HUES64 (cell line): ENCODE data around the gene TMEM184A.

Experiments
- H3K27ac ChIP-seq: 2 replicates; pipeline ENCODE4 v1.7.0; 2013; ENCODE audit warnings: low read depth, low read length, inconsistent platforms
- H3K27me3 ChIP-seq: 2 replicates; pipeline ENCODE4 v1.6.1; 2013; ENCODE audit warnings: mild to moderate bottlenecking, low read length; ENCODE audit not compliant: insufficient read depth
- H3K36me3 ChIP-seq: 2 replicates; pipeline ENCODE4 v1.6.1; 2013; ENCODE audit warnings: mild to moderate bottlenecking, low read length; ENCODE audit not compliant: insufficient read depth
- H3K4me1 ChIP-seq: 2 replicates; pipeline ENCODE4 v1.6.1; 2013; ENCODE audit warnings: mild to moderate bottlenecking, low read length, moderate library complexity; ENCODE audit not compliant: insufficient read depth
- H3K4me3 ChIP-seq: 2 replicates; pipeline ENCODE4 v1.5.1; 2013; ENCODE audit warnings: mild to moderate bottlenecking, low read length, moderate library complexity
- H3K9ac ChIP-seq: 2 replicates; pipeline ENCODE4 v1.6.1; 2013; ENCODE audit warnings: mild to moderate bottlenecking, low read depth, low read length
- H3K9me3 ChIP-seq: 2 replicates; pipeline ENCODE4 v1.6.1; 2013; ENCODE audit warnings: low read depth, low read length; ENCODE audit not compliant: insufficient read depth
- WGBS: fragments of 150-250, 120-280 bp; methylation state at CpG from one replicate; pipeline ENCODE4 v1.1.7; 2013; ENCODE audit warnings: missing lambda C conversion rate; 5-methylcytosine and 5-hydroxymethylcytosine counted together

Gene TMEM184A

GRCh38 chr7:1555046-1555812 is 776 bp downstream of the TMEM184A start:
- H3K36me3 ChIP-seq: no peaks in the 10 kb centered on the region
- H3K27me3 ChIP-seq: no peaks in the 10 kb centered on the region
- H3K9me3 ChIP-seq: no peaks in the 10 kb centered on the region
- H3K9ac ChIP-seq: peak overlapping the region; percentile 19; the same call in 1 of the 2 replicates
- 41% methylated on average over 35 of the region's 35 CpGs for WGBS
- peak overlapping the region; percentile 49 for H3K27ac ChIP-seq
- no peak overlapping the region for H3K4me3 ChIP-seq
- H3K4me1 ChIP-seq: peaks cover 11% of the 10 kb centered on the region

- Histone ChIP-seq H3K27me3 (no peaks in the 10 kb centered on the region), H3K27ac (no peak overlapping the region), H3K4me3 (no peak overlapping the region), H3K4me1 (peaks cover 11% of the 10 kb centered on the region), H3K36me3 (no peaks in the 10 kb centered on the region), H3K9ac (no peak overlapping the region), H3K9me3 (no peaks in the 10 kb centered on the region)
- 86% methylated on average over 20 of the region's 20 CpGs for WGBS
These were observed 1.5 kb downstream of the TMEM184A start for GRCh38 chr7:1554333-1555045.

- Histone ChIP-seq H3K9me3 (no peaks in the 10 kb centered on the region), H3K27me3 (no peaks in the 10 kb centered on the region), H3K27ac (no peak overlapping the region), H3K36me3 (no peaks in the 10 kb centered on the region), H3K4me1 (peaks cover 11% of the 10 kb centered on the region), H3K4me3 (no peak overlapping the region), H3K9ac (no peak overlapping the region)
- WGBS: 91% methylated on average over 28 of the region's 28 CpGs
These were observed 2.3 kb downstream of the TMEM184A start for GRCh38 chr7:1553512-1554210.

GRCh38 chr7:1552200-1552599 is 3.8 kb downstream of the TMEM184A start:
- H3K9me3 ChIP-seq: no peaks in the 10 kb centered on the region

GRCh38 chr7:1550846-1551155 is 5.2 kb downstream of the TMEM184A start:
- Histone ChIP-seq H3K9me3 (no peaks in the 10 kb centered on the region), H3K9ac (no peak overlapping the region), H3K36me3 (no peaks in the 10 kb centered on the region), H3K4me1 (peaks cover 7% of the 10 kb centered on the region), H3K27ac (no peak overlapping the region), H3K4me3 (no peak overlapping the region), H3K27me3 (no peaks in the 10 kb centered on the region)
- WGBS: 96% methylated on average over 17 of the region's 17 CpGs

More at GRCh38 chr7:1552200-1552599, 3.8 kb downstream of the TMEM184A start:
- H3K9ac ChIP-seq: no peak overlapping the region
- 95% methylated on average over 7 of the region's 7 CpGs for WGBS
- H3K36me3 ChIP-seq: no peaks in the 10 kb centered on the region
- no peak overlapping the region for H3K27ac ChIP-seq
- peaks cover 11% of the 10 kb centered on the region for H3K4me1 ChIP-seq
- no peaks in the 10 kb centered on the region for H3K27me3 ChIP-seq
- no peak overlapping the region for H3K4me3 ChIP-seq

- Histone ChIP-seq H3K4me1 (0 out of 2 replicates have a peak, but pooled peaks cover 2% of the 10 kb centered on the region), H3K9ac (no peak overlapping the region), H3K4me3 (no peak overlapping the region), H3K27ac (no peak overlapping the region), H3K9me3 (no peaks in the 10 kb centered on the region), H3K27me3 (no peaks in the 10 kb centered on the region), H3K36me3 (no peaks in the 10 kb centered on the region)
- 94% methylated on average over 42 of the region's 42 CpGs for WGBS
These were observed 5.8 kb downstream of the TMEM184A start for GRCh38 chr7:1550005-1550845.

- Histone ChIP-seq H3K27ac (no peak overlapping the region), H3K4me1 (no peaks in the 10 kb centered on the region), H3K9ac (no peak overlapping the region), H3K9me3 (no peaks in the 10 kb centered on the region), H3K36me3 (no peaks in the 10 kb centered on the region), H3K4me3 (no peak overlapping the region), H3K27me3 (no peaks in the 10 kb centered on the region)
- WGBS: 93% methylated on average over 27 of the region's 27 CpGs
These were observed 6.5 kb downstream of the TMEM184A start for GRCh38 chr7:1549357-1550004.

GRCh38 chr7:1548944-1549343 is 7.1 kb downstream of the TMEM184A start:
- Histone ChIP-seq H3K4me1 (no peaks in the 10 kb centered on the region), H3K4me3 (no peak overlapping the region), H3K27me3 (no peaks in the 10 kb centered on the region), H3K9ac (no peak overlapping the region), H3K27ac (no peak overlapping the region), H3K9me3 (no peaks in the 10 kb centered on the region), H3K36me3 (no peaks in the 10 kb centered on the region)
- WGBS: 90% methylated on average over 14 of the region's 14 CpGs

GRCh38 chr7:1548438-1548831 is 7.6 kb downstream of the TMEM184A start:
- WGBS: 85% methylated on average over 17 of the region's 17 CpGs
- H3K4me1 ChIP-seq: no peaks in the 10 kb centered on the region

GRCh38 chr7:1547777-1548437 is 8.1 kb downstream of the TMEM184A start:
- 92% methylated on average over 35 of the region's 35 CpGs for WGBS
- no peaks in the 10 kb centered on the region for H3K36me3 ChIP-seq
- no peaks in the 10 kb centered on the region for H3K4me1 ChIP-seq

More at GRCh38 chr7:1548438-1548831, 7.6 kb downstream of the TMEM184A start:
- Histone ChIP-seq H3K27me3 (no peaks in the 10 kb centered on the region), H3K9me3 (no peaks in the 10 kb centered on the region), H3K4me3 (no peak overlapping the region), H3K36me3 (no peaks in the 10 kb centered on the region), H3K9ac (no peak overlapping the region), H3K27ac (no peak overlapping the region)

More at GRCh38 chr7:1547777-1548437, 8.1 kb downstream of the TMEM184A start:
- H3K4me3 ChIP-seq: no peak overlapping the region
- no peaks in the 10 kb centered on the region for H3K27me3 ChIP-seq
- no peak overlapping the region for H3K27ac ChIP-seq
- H3K9ac ChIP-seq: no peak overlapping the region; the same call in 1 of the 2 replicates
- no peaks in the 10 kb centered on the region for H3K9me3 ChIP-seq
